ENCODE results near the gene TNP2.

DNA sequence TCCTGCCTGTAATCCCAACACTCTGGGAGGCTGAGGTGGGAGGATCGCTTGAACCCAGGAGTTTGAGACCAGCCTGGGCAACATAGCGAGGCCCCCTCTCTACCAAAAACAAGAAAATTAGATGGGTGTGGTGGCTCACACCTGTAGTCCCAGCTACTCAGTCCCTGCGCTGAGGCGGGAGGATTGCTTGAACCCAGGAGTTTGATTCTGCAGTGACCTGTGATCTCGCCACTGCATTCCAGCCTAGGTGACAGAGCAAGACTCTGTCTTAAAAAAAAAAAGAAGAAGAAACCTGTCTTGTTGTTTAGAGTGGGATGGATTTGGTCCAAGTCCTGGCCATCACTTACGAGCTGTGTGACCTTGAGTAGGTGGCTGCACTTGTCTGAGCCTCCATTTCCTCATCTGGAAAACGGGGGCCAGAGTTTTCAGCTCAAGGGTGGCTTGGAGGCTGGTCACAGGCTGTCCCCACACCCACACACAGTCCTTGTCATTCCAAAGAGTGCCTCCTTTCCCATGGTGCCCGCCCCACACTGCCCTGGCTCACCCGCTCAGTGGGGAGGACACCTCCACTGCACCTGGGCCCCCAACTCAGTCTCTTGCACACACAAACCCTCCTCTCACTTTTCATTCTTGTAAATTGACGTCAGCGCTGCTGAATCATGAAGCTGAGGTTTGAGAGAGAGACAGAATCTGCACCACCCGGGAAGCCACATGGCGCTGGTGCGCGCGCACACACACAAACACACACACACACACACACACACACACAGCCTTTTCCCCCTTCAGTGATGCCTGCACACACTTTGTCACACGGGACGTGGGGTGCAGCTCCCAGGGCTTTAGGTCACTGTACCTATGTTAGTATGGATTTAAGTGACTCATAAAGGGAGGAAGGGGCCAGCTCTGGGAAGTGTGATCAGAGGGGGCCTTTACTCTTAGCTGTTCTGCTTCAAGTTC lies 17.3 kb downstream of the TNP2 start:
- TF ChIP-seq JUN (IDR thresholded peaks at IDR 0.05; ENCODE audit: borderline replicate concordance, low read depth, low read length) (no peak), JUN (CRISPR knock-in tag; IDR thresholded peaks at IDR 0.05; ENCODE audit: borderline replicate concordance) (no peak), ZNF408 (CRISPR knock-in tag; IDR thresholded peaks at IDR 0.05; ENCODE audit: low read depth) (no peak), TAF1 (IDR thresholded peaks at IDR 0.05; ENCODE audit: control insufficient read depth, extremely low read depth, insufficient read depth, low read length, severe bottlenecking) (no peak)

All from K562 (cell line).